WI38 (cell line): ENCODE results near the gene STX12.
"Not testable (repeated sequence)": the region's sequence is repeated elsewhere in the genome, so short reads cannot be mapped to it uniquely, and the experiment has no call there.

ENCODE experiments used
- H3K4me3 ChIP-seq: 2 replicates; pipeline ENCODE4 v1.5.1; 2011; ENCODE audit warnings: low read depth, mild to moderate bottlenecking, control low read depth, low read length
- TF ChIP-seq, protein P1 (sequence below): IDR thresholded peaks from 2 replicates; pipeline ENCODE4 v1.5.1; 2012; ENCODE audit warnings: low read depth, mild to moderate bottlenecking, control low read depth, low read length

The STX12 gene

DNA sequence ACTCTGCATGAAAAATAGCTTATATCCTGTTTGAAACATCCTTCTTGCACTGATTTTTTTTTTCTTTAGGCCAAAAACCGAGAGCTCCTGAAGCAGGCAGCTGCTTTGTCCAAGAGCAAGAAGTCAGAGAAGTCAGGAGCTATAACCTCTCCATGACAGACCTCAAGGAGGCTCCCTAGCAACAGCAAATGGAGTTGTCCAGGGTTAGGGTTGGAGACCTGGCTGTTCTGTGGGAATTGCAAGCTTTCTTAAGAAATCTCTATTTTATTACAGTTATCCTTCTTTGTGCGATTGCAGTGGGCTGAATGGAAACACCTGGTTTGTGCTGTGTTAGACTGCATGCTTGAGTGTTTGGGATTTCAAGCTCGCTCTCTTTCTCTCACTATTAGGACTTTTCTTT is 12.6 kb upstream of the STX12 start:
- TF ChIP-seq, protein P1, sequence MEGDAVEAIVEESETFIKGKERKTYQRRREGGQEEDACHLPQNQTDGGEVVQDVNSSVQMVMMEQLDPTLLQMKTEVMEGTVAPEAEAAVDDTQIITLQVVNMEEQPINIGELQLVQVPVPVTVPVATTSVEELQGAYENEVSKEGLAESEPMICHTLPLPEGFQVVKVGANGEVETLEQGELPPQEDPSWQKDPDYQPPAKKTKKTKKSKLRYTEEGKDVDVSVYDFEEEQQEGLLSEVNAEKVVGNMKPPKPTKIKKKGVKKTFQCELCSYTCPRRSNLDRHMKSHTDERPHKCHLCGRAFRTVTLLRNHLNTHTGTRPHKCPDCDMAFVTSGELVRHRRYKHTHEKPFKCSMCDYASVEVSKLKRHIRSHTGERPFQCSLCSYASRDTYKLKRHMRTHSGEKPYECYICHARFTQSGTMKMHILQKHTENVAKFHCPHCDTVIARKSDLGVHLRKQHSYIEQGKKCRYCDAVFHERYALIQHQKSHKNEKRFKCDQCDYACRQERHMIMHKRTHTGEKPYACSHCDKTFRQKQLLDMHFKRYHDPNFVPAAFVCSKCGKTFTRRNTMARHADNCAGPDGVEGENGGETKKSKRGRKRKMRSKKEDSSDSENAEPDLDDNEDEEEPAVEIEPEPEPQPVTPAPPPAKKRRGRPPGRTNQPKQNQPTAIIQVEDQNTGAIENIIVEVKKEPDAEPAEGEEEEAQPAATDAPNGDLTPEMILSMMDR, result no peak

DNA sequence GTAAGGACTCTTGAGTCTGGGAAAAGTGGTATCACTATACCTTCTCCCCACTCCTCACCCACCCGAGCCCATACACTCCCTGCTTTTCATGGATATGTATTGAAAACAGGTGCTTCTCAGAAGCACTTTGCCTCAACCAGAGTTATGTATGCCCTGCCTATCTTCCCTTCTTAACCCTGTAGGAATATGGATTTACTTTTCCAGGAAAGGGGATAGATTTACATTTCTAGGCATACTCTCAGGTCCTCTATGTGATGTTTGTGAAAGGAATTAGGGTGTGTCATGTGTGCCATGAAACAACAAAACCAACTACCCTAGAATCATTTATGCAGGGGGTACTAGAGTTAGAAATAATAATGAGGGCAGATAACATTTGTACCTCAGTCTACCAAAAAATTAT is 11.0 kb upstream of the STX12 start:
- TF ChIP-seq, protein P1, result no peak
- H3K4me3 ChIP-seq, result no peak overlapping the region

More for the DNA sequence above, 12.6 kb upstream of the STX12 start:
- H3K4me3 ChIP-seq, result no peak overlapping the region

DNA sequence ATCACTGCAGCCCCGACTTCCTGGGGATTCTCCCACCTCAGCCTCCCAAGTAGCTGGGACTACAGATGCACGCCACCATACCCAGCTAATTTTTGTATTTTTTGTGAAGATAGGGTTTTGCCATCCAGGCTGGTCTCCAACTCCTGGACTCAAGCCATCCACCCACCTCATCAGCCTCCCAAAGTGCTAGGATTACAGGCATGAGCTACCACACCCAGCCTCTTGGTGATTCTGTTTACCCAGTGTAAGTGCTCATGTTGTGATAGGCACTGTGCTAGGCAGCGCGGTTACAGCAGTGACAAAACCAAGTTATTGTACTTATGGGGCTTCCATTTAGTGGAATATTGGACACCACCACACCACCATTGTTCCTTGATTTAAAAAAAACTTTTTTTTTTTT is 9.7 kb upstream of the STX12 start:
- TF ChIP-seq, protein P1, result no peak
- no peak overlapping the region for H3K4me3 ChIP-seq

DNA sequence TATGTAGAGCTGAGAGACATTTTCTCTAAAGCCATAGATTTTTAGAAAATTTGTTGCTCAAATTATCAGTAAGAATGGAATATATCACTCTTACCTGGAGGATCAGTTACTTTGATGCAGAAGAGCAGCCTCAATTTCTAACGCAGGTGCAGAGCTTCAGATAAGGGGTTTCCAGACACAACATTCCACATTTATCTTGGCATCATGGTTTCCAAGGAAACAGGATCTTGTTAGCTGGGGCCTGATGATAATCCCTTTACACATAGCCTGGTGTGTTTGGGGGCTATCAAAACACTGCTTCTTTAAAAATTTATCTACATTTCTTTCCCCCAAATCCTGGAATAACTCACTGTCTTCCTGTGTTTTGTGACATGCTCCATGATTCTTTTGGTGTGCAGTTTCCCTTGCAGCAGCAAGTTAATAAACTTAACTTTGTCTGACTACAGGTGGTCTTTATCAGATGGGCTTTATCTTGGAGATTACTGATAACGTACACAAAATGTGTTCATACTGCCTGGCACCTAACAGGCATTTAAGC is 2.7 kb upstream of the STX12 start:
- TF ChIP-seq, protein P1, result no peak
- no peak overlapping the region for H3K4me3 ChIP-seq

DNA sequence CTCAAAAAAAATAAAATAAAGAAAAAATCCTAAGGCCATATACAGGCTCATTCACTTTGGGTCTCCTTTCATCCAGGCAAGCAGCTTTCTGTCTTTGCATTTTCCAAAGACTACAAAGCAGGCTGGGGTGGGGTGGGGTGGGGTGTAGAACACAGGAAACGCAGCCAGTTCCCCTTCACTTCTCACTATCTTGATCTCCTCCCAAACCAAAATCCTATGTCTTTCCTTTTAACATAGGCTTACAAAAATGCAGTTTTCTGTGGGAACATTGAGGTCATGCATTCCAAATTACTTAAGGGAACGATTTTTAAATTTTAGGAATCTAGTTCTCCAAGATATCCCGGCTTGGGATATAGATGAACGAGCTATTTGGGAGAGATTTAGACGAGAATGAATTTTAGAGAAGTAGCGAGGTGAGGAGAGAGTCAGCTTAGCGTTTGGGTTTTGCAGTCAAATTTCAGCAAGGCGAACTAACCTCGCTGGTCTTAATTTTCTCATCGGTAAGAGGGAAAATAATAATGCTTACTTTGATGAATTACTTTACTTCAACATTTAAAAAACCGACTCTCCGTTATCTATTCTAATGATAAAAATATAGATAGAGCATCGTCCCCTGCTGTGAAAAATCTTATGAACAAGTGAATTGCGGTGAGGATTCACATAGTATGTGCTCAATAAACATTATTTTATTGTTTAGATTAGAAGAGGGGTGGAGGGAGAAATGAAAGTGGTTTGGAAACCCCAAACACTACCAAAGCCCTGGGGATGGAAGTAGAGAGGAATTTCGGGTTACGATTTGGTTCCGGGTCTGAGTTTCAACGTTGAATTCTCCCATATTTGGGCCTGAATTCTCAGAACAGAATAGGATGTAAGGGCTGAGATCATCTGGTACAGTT is 735 bp upstream of the STX12 start:
- TF ChIP-seq, protein P1, result no peak
- H3K4me3 ChIP-seq, result peak overlapping the region; percentile 49

DNA sequence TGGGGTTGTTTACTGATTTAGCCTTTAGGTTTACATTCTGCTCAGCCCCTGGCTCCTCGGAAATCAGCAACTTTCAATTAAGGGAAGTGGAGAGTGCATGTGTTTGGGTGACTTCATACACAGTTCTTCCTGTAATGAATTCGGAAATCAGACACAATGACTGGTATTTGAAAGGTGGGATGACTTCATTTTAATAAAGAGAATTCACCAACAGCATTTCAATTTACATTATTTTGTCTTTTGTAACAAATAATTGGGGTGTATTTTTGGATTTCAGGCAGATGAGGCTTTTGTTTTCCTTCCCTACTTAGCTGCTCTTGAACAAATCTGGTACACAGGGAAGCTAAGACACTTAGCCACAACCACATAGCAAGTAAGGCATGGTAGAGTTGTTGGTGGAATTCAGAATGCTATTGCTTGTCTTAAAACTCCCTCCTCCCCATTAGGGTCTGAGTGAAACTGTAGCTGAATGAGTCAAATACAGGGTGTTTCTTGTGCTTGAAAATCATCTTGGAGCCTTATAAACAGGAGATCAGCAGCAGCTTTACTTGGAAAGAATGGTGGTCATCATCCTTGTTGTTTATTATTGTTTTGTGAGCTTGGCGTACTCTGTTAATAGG is 917 bp downstream of the STX12 start:
- TF ChIP-seq, protein P1, result no peak
- H3K4me3 ChIP-seq, result peak overlapping the region; percentile 84

DNA sequence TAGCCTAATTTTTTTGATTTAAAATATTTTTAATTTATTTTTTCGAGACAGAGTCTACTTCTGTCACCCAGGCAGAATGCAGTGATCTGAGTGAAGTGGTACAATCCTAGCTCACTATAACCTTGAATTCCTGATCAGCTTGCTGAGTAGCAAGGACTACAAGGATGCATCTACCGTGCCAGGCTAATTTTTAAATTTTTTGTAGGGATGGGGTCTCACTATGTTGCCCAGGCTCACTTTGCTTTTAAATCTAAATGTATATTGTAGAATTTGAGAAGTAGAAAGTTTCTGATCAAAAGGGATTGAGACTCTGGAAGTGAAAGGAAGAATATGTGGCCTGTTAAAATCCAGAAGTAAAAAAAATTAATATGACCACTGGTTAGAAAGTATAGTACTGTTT is 1.6 kb downstream of the STX12 start:
- TF ChIP-seq, protein P1, result no peak
- H3K4me3 ChIP-seq, result peak overlapping the region; percentile 84

DNA sequence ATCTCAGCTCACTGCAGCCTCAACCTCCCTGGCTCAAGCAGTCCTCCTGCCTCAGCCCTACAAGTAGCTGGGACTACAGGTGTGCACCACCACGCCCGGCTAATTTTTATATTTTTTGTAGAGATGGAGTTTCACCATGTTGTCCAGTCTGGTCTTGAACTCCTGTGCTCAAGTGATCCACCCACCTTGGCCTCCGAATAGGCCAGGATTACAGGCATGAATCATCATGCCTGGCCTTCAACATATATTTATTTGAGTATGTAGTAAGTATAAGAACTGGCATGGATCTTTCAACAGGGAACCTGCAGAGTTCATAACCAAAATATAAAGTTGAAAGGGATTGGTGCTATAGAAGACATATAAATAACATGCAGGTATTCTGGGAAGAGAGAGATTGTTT is 2.3 kb downstream of the STX12 start:
- H3K4me3 ChIP-seq, result not testable (repeated sequence)

DNA sequence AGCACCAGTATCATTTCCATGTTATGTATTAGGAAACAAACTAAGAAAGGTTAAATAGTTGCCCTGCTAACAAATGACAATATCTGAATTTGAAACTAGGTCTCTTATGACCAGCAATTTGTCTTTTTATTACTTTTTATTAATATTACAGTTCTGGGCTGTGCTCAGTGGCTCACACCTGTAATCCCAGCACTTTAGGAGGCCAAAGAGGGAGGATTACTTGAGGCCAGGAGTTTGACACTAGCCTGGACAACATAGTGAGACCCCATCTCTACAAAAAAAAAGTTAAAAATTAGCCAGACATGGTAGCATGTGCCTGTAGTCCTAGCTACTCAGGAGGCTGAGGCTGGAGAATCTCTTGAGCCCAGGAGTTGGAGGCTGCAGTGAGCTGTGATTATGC is 3.3 kb downstream of the STX12 start:
- not testable (repeated sequence) for H3K4me3 ChIP-seq
